ENCODE results near the gene KRT82.
"Not testable (repeated sequence)": the region's sequence is repeated elsewhere in the genome, so short reads cannot be mapped to it uniquely, and the experiment has no call there.

Gene KRT82

GRCh38 chr12:52346593-52346992 is 59.5 kb downstream of the KRT82 start:
- no peak for DNase-seq (ENCODE audit: low read depth in 2 of 3, low spot score in 2 of 3)

- DNase-seq (ENCODE audit: low read depth in 2 of 3, low spot score in 2 of 3) = not testable (repeated sequence)
Measured at GRCh38 chr12:52345041-52345440, 61.1 kb downstream of the KRT82 start.

- no peak for DNase-seq (ENCODE audit: low read depth in 2 of 3, low spot score in 2 of 3)
Measured at GRCh38 chr12:52344111-52344510, 62.0 kb downstream of the KRT82 start.
